H9 (cell line): Measurements from ENCODE around the gene ST7L. TPM values are rescaled to one million over a fixed set of nuclear protein-coding genes. Genes with fewer than 3 reads are reported as not detected.

Source experiments
- DNase-seq: peaks from one replicate; pipeline ENCODE4 v3.0.0-alpha.2; 2017
- H2AFZ ChIP-seq: one replicate; pipeline ENCODE4 v1.6.1; 2013; ENCODE audit warnings: mild to moderate bottlenecking, low read length, control low read depth, moderate library complexity
- H2AK5ac ChIP-seq: 2 replicates; pipeline ENCODE4 v1.6.1; 2013; ENCODE audit warnings: low read length, control low read depth, mixed read lengths; ENCODE audit not compliant: insufficient read length
- H2BK120ac ChIP-seq: one replicate; pipeline ENCODE4 v1.6.1; 2013; ENCODE audit warnings: low read depth, mild to moderate bottlenecking, low read length, control low read depth, inconsistent platforms; ENCODE audit not compliant: poor library complexity, severe bottlenecking
- H2BK12ac ChIP-seq: 2 replicates; pipeline ENCODE4 v1.6.1; 2013; ENCODE audit warnings: low read length, control low read depth, mixed read lengths, low read depth; ENCODE audit not compliant: insufficient read length
- H2BK15ac ChIP-seq: 2 replicates; pipeline ENCODE4 v1.6.1; 2013; ENCODE audit warnings: low read depth, low read length, control low read depth
- H2BK20ac ChIP-seq: one replicate; pipeline ENCODE4 v1.6.1; 2013; ENCODE audit warnings: low read depth, mild to moderate bottlenecking, low read length, control low read depth, inconsistent platforms; ENCODE audit not compliant: poor library complexity, severe bottlenecking
- H2BK5ac ChIP-seq: 2 replicates; pipeline ENCODE4 v1.6.1; 2013; ENCODE audit warnings: low read length, control low read depth, mixed read lengths; ENCODE audit not compliant: insufficient read length
- H3K14ac ChIP-seq: 2 replicates; pipeline ENCODE4 v1.6.1; 2013; ENCODE audit warnings: low read length, control low read depth; ENCODE audit not compliant: insufficient read depth
- H3K18ac ChIP-seq: 2 replicates; pipeline ENCODE4 v1.6.1; 2013; ENCODE audit warnings: low read depth, mild to moderate bottlenecking, mixed read lengths, low read length, control low read depth; ENCODE audit not compliant: insufficient read length
- H3K23ac ChIP-seq: 2 replicates; pipeline ENCODE4 v1.6.1; 2013; ENCODE audit warnings: low read length, control low read depth, mixed read lengths, low read depth; ENCODE audit not compliant: insufficient read length
- H3K23me2 ChIP-seq: 2 replicates; pipeline ENCODE4 v1.6.1; 2013; ENCODE audit warnings: low read depth, mild to moderate bottlenecking, mixed read lengths, low read length, control low read depth; ENCODE audit not compliant: insufficient read length, poor library complexity, severe bottlenecking
- H3K27ac ChIP-seq: 2 replicates; pipeline ENCODE4 v1.5.1; 2013; ENCODE audit warnings: low read length, control low read depth, mixed read lengths, low read depth; ENCODE audit not compliant: insufficient read length
- H3K27me3 ChIP-seq: 2 replicates; pipeline ENCODE4 v1.6.1; 2013; ENCODE audit warnings: low read length, control low read depth, inconsistent platforms; ENCODE audit not compliant: insufficient read depth
- H3K4ac ChIP-seq: 2 replicates; pipeline ENCODE4 v1.6.1; 2013; ENCODE audit warnings: low read depth, mild to moderate bottlenecking, control low read depth, inconsistent platforms, low read length, moderate library complexity
- H3K4me1 ChIP-seq: 2 replicates; pipeline ENCODE4 v1.6.1; 2013; ENCODE audit warnings: low read length, control low read depth, inconsistent platforms; ENCODE audit not compliant: insufficient read depth
- H3K4me2 ChIP-seq: 2 replicates; pipeline ENCODE4 v1.6.1; 2013; ENCODE audit warnings: low read length, control low read depth, mixed read lengths; ENCODE audit not compliant: insufficient read length, insufficient read depth
- H3K56ac ChIP-seq: 2 replicates; pipeline ENCODE4 v1.6.1; 2013; ENCODE audit warnings: low read depth, mild to moderate bottlenecking, mixed read lengths, low read length, control low read depth; ENCODE audit not compliant: insufficient read length
- H3K79me1 ChIP-seq: 2 replicates; pipeline ENCODE4 v1.6.1; 2013; ENCODE audit warnings: low read depth, mild to moderate bottlenecking, moderate library complexity, low read length, control low read depth, inconsistent platforms; ENCODE audit not compliant: insufficient read depth, poor library complexity, severe bottlenecking
- H3K79me2 ChIP-seq: 2 replicates; pipeline ENCODE4 v1.6.1; 2013; ENCODE audit warnings: low read length, control low read depth, inconsistent platforms; ENCODE audit not compliant: insufficient read depth
- H3K9ac ChIP-seq: 2 replicates; pipeline ENCODE4 v1.6.1; 2013; ENCODE audit warnings: low read length, control low read depth, mixed read lengths; ENCODE audit not compliant: insufficient read length; ENCODE audit errors: extremely low read depth
- H3K9me3 ChIP-seq: one replicate; pipeline ENCODE4 v1.6.1; 2013; ENCODE audit warnings: low read depth, low read length, inconsistent platforms; ENCODE audit not compliant: control insufficient read depth
- H3T11ph ChIP-seq: one replicate; pipeline ENCODE4 v1.6.1; 2013; ENCODE audit warnings: mild to moderate bottlenecking, low read length, control low read depth, inconsistent platforms
- H4K20me1 ChIP-seq: one replicate; pipeline ENCODE4 v1.6.1; 2013; ENCODE audit not compliant: control insufficient read depth, insufficient read length, insufficient read depth
- H4K5ac ChIP-seq: 2 replicates; pipeline ENCODE4 v1.6.1; 2013; ENCODE audit warnings: low read depth, mild to moderate bottlenecking, mixed read lengths, low read length, control low read depth; ENCODE audit not compliant: insufficient read length
- H4K8ac ChIP-seq: replicated peaks from 2 replicates; pipeline ENCODE4 v1.6.1; 2013; ENCODE audit warnings: low read length, control low read depth, mixed read lengths, low read depth; ENCODE audit not compliant: insufficient read length
- H4K91ac ChIP-seq: 2 replicates; pipeline ENCODE4 v1.6.1; 2013; ENCODE audit warnings: low read depth, mild to moderate bottlenecking, moderate library complexity, mixed read lengths, low read length, control low read depth; ENCODE audit not compliant: insufficient read length
- H3K27ac Mint-ChIP-seq, 3 experiments: 2 replicates in 2 of 3; 3 replicates in 1 of 3; pipeline ENCODE4 v1.8.0; 2020 to 2021; ENCODE audit warnings: mixed read lengths in 3 of 3, mild to moderate bottlenecking in 1 of 3, moderate library complexity in 1 of 3
- H3K27me3 Mint-ChIP-seq: 2 replicates; pipeline ENCODE4 v1.8.0; 2021; ENCODE audit warnings: low read depth, mild to moderate bottlenecking, moderate library complexity, mixed read lengths
- H3K36me3 Mint-ChIP-seq, 3 experiments: 2 replicates in 2 of 3; 3 replicates in 1 of 3; pipeline ENCODE4 v1.8.0; 2020 to 2021; ENCODE audit warnings: low read depth in 3 of 3, mixed read lengths in 3 of 3; ENCODE audit not compliant: insufficient read depth in 1 of 3
- H3K4me1 Mint-ChIP-seq, 2 experiments: 2 replicates each; pipeline ENCODE4 v1.8.0; 2020; ENCODE audit warnings: mixed read lengths in 2 of 2
- H3K4me3 Mint-ChIP-seq, 2 experiments: 2 replicates in 1 of 2; 3 replicates in 1 of 2; pipeline ENCODE4 v1.8.0; 2020 to 2021; ENCODE audit warnings: mild to moderate bottlenecking in 2 of 2, mixed read lengths in 2 of 2, moderate library complexity in 1 of 2
- H3K9me3 Mint-ChIP-seq, 2 experiments: 2 replicates in 1 of 2; 3 replicates in 1 of 2; pipeline ENCODE4 v1.8.0; 2020; ENCODE audit warnings: mild to moderate bottlenecking in 2 of 2, mixed read lengths in 2 of 2, moderate library complexity in 1 of 2
- CTCF ChIP-seq: fragments of 200-600 bp; sonication (generic); conservative IDR thresholded peaks from 3 replicates; pipeline ENCODE4 v1.8.0; 2021; ENCODE audit warnings: antibody characterized with exemption, mild to moderate bottlenecking
- WGBS: extraction: QIAGEN DNeasy Blood & Tissue Kit; methylation state at CpG from one replicate; pipeline ENCODE4 v1.1.7; 2013; ENCODE audit warnings: missing lambda C conversion rate, low lambda C conversion rate, mixed read lengths; ENCODE audit not compliant: insufficient read length; ENCODE audit errors: extremely low coverage; 5-methylcytosine and 5-hydroxymethylcytosine counted together
- total RNA-seq: library from RNA; stranded (reverse); gene quantifications from 2 replicates; pipeline ENCODE4 v1.2.1, GENCODE V29; 2021

The ST7L gene
- total RNA-seq, 1 experiment from 2014 or later = 16.0 TPM

GRCh38 chr1:112522621-112523020 lies 96.3 kb downstream of the ST7L start:
- WGBS = no CpG with 5 or more reads among the region's 1 CpG
- Histone ChIP-seq H2AK5ac (no peak overlapping the region), H3K9me3 (no peaks in the 10 kb centered on the region), H3K79me1 (no peaks in the 10 kb centered on the region), H3K27ac (no peak overlapping the region), H2BK120ac (no peak overlapping the region), H2BK5ac (no peak overlapping the region), H4K20me1 (no peaks in the 10 kb centered on the region), H3K23me2 (no peaks in the 10 kb centered on the region), H3K79me2 (no peaks in the 10 kb centered on the region), H4K5ac (no peak overlapping the region), H3K14ac (no peak overlapping the region), H4K8ac (no peak overlapping the region), H2BK15ac (no peak overlapping the region), H3K27me3 (no peaks in the 10 kb centered on the region), H3K23ac (no peak overlapping the region), H3K4me2 (no peak overlapping the region), H3K4ac (no peak overlapping the region), H3K18ac (no peak overlapping the region), H2BK20ac (no peak overlapping the region), H3K56ac (no peak overlapping the region), H3K4me1 (peaks cover 3% of the 10 kb centered on the region; the same call in 1 of the 2 replicates), H3K9ac (no peak overlapping the region), H2BK12ac (no peak overlapping the region), H4K91ac (no peak overlapping the region), H3T11ph (no peak overlapping the region), H2AFZ (no peak overlapping the region)
- H3K27me3 Mint-ChIP-seq = peaks cover 4% of the 10 kb centered on the region
- no peaks in the 10 kb centered on the region for H3K9me3 Mint-ChIP-seq
- H3K4me3 Mint-ChIP-seq = no peak overlapping the region
- H3K36me3 Mint-ChIP-seq = peaks cover 0 to 7% (median 3%) of the 10 kb centered on the region in 3 experiments; a peak in 2 of 7 replicates
- TF ChIP-seq CTCF = no peak
- no peak overlapping the region; a peak in 1 of 7 replicates for H3K27ac Mint-ChIP-seq
- H3K4me1 Mint-ChIP-seq = peaks cover 33 to 35% of the 10 kb centered on the region in 2 experiments
- no peak for DNase-seq
